GM15510 (cell line): ENCODE results near the gene CCM2.

ENCODE experiments used
- POLR2A ChIP-seq: IDR thresholded peaks from 3 replicates; pipeline ENCODE4 v1.6.1; 2011; ENCODE audit warnings: borderline replicate concordance; ENCODE audit not compliant: insufficient read length; ENCODE audit errors: extremely low read depth

The CCM2 gene

DNA sequence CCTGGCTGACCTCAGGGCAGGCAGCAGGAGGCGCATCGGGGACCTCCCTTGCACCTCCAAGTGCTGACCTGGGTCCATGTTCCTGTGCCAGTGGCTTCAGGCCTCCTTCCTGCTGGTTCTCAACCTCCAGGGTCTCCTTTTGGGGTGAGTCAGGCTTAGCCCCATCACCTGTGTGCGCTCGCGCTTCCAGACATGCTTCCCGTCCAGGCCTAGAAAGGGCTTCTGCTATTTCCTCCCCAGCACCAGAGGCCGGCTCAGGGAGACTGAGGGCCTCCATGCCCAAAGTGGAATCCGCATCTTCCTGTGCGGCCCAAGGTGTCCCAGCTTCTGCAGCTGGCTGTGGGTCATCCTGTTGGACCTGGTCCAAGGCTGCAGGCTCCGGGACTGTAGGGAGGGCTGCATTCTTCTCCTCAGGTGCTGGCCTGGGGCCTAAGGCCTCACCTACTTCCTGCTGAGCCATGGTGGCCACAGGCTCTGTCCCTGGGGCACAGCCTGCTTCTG is 82.9 kb downstream of the CCM2 start:
- TF ChIP-seq POLR2A = no peak

DNA sequence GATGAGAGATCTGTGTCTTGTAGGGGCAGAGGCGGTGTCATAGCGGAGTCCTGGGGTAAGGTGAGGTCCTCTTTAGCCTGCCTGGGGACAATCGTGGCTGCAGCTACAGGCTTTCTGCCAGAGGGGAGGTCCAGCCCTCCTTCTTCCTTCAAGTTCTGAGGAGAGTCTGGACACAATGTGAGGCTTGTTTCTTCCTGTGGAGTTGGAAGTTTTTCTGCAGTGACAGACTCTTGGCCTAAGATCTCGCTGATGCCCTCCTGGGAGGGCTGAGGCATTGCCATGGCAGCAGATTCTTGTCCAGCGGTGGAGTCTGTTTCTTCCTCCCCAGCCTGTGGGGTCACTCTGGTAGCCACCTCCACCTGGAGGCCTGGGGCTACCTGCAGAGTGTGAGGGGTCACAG is 84.3 kb downstream of the CCM2 start:
- no peak for TF ChIP-seq POLR2A

DNA sequence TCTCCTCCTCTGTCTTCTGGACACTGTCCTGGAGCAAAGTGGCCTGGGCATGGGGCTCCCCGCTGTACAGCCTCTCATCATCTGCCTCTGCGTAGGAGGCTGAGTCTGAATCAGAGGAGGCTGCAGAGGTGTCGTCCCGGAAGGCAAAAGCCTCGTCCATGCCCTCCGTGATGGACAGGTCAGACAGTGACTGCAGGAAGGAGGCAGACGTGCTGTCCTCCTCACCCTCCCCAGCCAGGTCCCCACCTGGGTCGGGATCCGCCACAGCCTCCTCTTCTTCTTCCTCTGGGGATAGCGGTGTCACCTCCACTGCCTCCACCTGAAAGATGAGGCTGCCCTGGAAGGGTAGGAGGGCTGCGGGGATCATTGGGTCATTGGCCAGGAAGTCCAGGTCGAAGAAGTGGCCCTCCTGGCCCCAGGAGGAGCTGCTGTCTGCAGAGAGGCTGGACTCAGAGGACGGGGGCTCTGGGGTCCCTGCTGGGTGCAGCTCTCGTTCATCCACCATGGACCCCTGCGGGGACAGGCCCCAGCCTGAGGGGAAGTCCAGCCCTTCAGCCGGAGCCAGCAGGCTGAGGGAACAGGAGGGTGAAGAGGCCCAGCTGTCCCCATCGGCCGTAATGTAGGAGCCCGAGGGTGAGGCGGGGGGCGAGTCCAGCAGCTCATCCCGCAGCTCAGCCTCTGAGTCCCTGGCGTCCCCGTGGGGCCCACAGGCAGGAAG is 85.1 kb downstream of the CCM2 start:
- no peak for TF ChIP-seq POLR2A

DNA sequence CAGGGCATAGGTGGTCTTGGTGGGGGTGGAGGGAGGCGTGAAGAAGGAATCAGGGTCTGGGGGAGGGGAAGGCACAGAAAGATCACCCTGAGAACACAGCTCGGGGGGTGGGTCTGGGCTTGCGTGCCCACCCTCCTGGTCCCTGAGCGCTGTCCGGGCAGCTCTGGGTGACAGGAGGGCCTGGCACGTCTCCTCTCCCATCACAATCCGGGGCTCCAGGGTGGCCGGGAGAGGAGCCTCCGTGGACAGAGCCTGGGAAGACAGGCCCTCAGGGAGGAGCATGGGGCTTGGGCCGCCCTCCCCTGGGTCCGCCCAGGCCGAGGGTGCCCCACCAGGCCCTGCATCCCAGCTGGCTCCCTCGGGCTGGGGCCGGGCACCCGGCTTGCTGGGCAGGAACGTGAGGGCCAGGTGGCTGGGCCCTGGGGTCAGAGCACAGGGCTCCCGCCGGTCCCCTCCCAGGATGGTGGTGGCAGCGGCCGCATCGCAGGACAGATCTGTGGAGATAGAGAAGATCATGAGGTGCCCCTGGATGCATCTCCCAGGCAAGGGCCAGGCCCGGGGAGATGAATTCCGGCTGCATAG is 85.7 kb downstream of the CCM2 start:
- TF ChIP-seq POLR2A = no peak

DNA sequence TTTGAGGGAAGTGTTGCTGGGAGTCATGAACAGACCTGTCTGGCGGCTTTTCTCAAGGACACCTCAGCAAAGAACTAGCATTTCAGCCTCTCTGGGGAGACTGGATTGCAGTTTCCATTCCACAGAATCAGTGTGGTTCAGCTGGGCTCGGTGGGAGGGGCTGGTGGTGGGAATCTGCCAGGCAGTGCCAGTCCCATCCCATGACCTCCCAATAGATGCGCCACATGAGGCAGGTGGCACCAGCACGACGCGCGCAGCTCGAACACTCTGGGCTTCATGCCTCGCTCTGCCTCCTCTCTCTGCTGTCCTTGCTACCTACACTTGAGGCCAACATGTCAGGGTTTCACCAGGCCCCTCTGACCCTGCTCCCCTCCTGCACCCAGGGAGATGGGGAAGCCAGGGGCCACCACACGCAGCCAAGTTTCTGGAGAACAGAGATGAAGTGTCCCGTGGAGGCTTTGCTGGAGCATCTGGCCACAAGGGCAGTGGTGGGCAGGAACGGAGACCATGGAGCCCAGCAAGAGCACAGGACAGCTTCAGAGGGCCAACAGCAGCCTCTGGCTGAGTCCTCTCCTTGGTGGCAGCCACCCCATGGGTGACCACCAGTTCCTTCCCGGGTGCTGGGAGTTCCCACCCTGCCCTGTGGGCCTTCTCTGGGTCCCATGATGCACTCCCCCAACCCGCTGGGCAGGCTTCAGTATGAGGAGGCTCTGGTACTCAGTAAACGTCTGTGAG is 86.5 kb downstream of the CCM2 start:
- TF ChIP-seq POLR2A = no peak

DNA sequence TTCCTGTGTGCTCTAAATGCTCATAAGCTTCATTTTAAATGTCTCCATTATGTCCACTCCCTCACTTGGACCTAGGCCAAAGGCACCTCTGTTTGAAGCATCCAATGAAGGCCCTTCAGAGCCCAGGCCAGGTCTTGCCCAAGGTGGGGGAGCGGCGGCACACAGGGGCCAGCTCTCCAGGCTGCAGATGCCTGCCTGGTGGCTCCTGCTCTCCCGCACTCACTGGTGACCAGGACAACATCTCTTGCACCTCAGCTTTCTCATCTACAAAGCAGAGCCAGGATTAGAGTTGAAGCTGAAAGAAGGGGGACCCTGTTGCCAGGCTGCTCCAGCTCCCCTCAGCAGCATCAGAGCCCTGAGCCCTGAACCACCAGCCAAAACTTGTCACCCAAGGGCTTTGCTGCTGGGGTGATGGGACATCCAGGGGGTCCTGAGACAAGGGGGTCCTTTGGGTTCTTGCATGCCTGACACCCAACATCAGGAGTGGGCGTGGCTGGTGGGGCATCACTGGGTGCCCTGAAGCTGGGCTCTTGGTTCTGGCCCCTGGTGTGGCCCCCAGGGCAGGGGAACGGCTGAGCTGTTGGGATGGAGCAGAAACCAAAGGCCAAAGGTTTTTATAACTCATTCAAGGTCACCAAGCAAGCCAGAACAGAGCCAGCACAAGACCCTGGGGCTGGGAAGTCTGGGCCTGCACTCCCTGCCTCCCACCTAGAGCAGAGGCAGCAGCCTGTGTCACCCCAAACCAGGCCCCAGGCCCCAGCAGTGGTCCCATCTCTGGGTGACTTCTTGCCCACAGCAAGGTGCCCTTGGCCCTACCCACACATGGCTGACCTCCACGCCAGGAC is 87.5 kb downstream of the CCM2 start:
- TF ChIP-seq POLR2A = no peak

DNA sequence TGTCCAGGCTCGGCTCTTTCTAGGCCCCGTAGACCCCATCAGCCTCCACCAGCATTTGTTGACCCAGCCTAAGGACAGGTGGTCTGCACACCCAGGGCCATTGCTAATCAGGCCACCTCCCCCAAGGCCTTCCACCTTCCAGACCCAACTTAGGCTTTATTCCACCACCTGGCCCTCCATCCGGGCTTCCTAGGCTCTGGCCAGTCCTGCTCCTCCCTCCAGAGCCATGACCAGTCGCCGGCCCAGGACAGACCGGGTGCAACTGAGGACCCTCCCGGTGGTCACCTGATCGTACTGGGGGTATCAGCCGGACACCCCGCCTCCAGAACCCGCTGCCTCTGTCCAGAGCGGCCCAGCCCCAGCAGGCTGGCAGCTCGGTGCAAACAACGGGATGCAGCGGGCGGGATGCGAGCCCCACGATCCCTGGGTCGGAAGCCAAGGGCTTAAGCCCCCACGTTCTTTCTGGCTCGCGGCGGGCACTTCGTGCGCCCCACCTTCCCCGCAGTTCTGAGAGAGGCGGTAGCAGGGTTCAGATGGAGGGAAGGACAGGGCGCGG is 88.2 kb downstream of the CCM2 start:
- TF ChIP-seq POLR2A = no peak

DNA sequence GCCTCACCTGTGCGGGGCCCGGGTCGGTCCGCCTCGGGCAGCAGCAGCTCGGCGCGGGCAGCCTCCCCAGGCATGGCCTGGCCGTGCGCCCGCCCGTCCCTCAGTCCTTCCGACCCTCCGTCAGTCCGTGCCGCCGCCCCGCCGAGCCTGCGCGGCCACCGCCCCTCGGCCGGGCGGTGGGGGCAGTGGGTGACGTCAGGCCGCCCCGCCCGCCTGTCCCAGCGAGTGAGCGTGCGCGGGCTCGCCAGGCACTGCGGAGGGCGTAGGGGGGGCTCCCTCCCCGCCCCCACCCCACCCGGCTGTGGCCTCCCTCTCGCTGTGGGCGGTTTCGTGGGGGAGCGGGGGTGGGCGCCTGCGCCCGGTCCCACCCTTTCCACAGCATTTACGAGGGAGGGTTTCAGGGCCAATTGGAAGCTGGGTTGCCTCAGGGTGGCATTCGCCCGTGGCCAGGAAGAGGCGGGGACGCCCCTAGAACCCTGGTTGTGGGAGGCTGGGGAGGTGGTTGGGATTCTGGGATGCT is 88.9 kb downstream of the CCM2 start, which contains the start of gene NACAD:
NACAD (minus strand) TSS at position 149 of the 520 bp plus-strand sequence; CDS start at position 74, 75 bp downstream.
- TF ChIP-seq POLR2A = no peak

DNA sequence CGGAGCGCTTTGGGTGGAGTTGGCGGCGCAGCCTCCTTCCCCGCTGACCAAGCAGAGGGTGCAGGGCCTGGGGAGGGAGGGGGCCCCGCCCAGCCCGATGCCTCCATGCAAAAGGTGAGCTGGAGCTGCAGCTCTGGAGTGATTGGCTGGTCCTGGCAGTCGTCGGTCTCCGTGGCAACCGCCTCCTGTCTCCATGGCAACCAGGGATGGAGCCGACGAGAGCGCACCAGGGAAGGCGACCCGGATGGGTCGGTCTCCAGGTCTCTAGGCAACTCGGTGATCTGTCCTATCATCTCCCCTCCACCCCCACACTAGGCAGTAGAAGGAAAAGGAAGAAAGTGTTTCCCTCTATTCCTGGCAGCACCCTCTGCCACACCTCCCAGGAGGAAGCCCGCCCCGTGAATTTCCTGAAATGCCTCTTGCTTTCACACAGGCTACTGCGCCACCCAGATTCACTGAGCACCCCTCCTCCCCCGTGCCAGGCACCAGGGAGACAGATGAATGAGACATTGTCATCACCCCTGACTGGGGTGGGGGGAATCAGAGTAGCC is 89.4 kb downstream of the CCM2 start:
- no peak for TF ChIP-seq POLR2A

DNA sequence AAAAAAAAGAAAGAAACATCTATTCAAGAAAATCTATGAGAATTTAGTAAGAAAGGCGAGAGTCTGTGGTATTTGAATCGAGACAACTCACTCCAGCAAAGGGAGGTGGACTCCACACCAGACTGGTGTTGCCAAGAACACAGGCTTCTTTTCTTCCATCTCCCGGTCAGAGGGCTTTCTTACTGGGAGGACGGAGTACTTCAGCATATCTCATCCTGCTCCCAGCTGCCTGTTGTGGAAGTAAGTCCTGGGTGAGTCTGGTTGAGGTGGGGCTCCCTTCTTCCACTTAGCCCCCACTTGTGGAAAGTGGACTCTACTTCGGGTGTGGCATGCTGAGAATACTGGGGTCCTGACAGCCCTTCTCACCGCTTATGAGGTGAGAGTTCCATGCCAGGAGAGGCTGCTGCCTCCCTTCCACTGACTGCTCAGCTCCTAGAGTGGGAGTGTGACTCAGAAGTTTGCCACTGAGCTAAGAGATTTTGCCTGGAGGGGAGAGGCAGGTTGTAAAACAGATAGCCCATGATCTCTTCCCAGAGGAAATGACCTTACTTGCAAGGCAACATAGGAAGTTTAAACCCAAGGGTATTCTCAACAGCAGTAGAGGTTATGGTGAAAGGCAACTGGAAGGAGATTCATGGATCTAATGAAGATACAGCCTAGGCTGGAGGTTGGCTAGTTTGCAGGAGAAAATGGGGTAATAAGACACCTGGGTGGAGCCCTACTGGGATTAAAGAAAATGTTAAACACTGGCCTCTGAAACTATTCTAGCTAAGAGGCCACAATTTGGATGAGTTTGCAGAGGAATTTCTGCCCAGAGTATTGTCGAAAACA is 92.3 kb downstream of the CCM2 start:
- TF ChIP-seq POLR2A = no peak

DNA sequence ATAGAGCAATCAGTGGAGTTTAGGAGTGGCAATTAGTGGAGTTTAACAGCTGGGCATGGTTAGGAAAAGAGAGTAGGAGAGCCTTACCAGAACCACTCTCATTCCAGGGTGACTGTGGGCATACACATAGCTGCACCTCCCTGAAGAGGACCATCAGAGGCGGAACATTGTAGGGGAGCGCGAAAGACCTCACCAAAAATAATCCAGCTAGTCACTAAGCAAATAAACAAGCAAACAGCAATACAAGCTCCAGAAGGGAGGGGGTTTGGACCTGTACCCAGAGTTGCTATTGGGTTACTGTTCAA is 92.9 kb downstream of the CCM2 start:
- TF ChIP-seq POLR2A = no peak

DNA sequence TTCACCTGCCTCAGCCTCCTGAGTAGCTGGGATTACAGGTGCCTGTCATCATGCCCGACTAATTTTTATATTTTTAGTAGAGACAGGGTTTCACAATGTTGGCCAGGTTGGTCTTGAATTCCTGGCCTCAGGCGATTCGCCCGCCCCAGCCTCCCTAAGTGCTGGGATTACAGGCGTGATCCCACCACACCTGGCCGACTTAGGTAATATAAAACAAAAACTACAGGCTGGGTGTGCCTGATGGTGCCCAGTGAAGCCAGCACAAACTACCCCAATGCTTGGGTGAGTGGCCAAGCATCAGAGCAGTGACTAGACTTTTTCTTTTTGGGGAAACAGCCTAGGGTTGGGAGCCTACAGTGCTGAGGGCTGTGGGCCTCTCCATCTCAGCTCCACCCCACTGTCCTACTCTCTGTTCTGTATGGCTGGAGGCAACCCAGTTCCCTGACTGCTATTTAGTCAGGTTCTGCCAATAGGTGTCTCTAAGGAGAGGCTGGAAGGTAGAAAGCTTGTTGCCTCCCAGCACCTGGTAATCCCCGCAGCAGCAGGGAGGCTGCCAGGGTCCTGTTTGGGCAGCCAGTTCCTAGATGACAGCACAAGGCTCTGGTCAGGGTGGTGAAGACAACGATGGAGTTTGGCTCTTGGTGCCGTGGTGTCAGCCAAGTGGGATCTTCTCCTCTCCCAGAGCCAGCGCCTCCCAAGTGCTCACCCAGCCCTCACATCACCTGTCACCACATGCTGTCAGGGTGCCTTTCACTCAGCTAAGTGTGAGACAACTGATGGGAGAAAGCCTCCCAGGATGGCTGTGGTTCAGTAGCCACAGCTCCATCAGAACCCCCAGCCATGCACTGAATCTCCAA is 99.2 kb downstream of the CCM2 start:
- no peak for TF ChIP-seq POLR2A
